OCI-LY7 (cell line): ENCODE measurements around the gene KIF3C.

Source experiments
- CTCF ChIP-seq: fragments of 200-600 bp; sonication (generic); conservative IDR thresholded peaks from 2 replicates; pipeline ENCODE4 v1.5.1; 2014; ENCODE audit warnings: mild to moderate bottlenecking, antibody characterized with exemption, low read length, moderate library complexity, mixed read lengths
- EZH2phosphoT487 ChIP-seq: fragments of 200-600 bp; sonication (generic); IDR thresholded peaks from 2 replicates; pipeline ENCODE4 v1.6.1; 2018; ENCODE audit warnings: low read depth, borderline replicate concordance, mild to moderate bottlenecking, mixed run types, antibody characterized with exemption, low read length, moderate library complexity, mixed read lengths

GRCh38 chr2:25954199-25954752 is 28.0 kb downstream of the KIF3C start:
- TF ChIP-seq CTCF, result no peak
- no peak for TF ChIP-seq EZH2phosphoT487
